ENCODE results near the gene PIP5K1B. TPM values are rescaled to one million over a fixed set of nuclear protein-coding genes. Genes with fewer than 3 reads are reported as not detected.

Gene PIP5K1B
- total RNA-seq, 2 donors from 2014 or later, result 2.6 to 2.7 TPM

DNA sequence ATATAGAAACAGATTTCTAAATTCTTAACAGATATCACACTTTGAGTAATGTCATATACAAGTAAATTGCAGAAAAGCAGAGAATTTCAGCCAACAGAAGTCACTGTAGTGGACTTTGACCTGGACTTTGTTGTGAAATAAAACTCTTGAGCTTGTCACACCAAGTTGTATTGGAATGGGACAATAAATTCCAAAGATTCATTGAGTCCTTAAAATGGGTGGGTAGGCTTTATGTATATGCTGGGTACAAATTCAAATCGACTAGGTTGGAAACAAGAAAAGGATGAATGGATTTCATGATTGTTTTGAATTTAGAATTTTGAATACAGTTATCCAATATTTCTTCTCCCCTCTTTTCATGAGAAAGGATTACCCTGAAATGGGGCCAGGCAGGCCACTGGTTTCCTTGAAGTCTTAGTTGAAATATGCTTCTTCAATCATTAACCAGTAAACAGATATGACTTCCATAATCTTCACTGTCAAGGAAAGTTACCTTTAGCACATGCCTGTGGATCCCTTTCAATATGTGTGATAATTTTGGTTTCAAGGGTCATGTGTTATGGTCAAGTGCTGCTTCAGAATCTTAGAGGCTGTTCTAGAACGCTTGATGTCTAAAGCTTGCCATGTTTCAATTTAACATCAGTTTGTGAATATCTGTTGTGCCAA lies 25.7 kb downstream of the PIP5K1B start:
- no peak for DNase-seq (ENCODE audit: low spot score)
- intact Hi-C loops (cut with DNase I), result no loop called here

DNA sequence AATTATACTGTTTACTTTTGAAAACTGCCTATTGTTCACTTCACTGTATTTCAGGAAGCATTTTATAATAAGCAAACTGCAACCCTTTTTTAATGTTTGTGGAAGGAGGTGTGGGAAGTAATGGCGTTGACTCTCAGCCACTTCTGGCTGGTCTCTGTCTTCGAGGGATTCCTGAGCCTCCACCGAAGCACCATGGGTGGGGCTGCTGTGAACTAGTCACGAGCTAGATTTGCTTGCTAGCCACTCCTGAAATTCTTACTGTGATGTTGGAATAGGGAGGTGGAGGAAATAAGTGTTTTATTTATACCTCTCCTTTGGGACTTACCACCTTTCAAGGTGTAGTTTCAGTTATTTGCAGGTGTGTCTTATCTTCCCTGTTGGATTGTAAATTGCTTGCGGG lies 26.8 kb downstream of the PIP5K1B start:
- intact Hi-C loops (cut with DNase I), result no loop called here
- DNase-seq (ENCODE audit: low spot score), result no peak

- intact Hi-C loops (cut with DNase I), result no loop called here
- no peak for DNase-seq (ENCODE audit: low spot score)
These were observed 27.5 kb downstream of the PIP5K1B start for GRCh38 chr9:68732405-68733020.

DNA sequence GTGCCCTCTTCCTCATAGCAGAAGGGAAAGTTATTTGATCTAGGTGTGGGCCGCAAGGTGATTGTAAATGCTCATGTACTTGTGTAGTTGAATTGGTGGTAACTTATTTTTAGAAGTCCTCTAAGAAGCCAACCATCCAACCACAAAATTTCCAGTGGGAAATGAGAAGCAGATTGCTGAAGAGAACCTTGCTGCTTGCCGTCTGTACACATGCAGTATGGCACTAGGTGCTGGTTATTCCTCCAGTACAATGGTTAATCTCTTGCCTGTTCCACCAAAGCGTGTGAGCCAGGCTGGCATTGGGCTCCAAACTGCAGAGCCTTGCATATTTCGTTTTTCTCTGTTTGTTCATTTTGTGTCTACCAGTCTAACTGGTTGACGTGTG lies 28.0 kb downstream of the PIP5K1B start:
- no peak for DNase-seq (ENCODE audit: low spot score)
- intact Hi-C loops (cut with DNase I), result no loop called here

GRCh38 chr9:68738358-68738757 lies 33.3 kb downstream of the PIP5K1B start:
- DNase-seq (ENCODE audit: low spot score), result no peak
- intact Hi-C loops (cut with DNase I), result no loop called here

DNA sequence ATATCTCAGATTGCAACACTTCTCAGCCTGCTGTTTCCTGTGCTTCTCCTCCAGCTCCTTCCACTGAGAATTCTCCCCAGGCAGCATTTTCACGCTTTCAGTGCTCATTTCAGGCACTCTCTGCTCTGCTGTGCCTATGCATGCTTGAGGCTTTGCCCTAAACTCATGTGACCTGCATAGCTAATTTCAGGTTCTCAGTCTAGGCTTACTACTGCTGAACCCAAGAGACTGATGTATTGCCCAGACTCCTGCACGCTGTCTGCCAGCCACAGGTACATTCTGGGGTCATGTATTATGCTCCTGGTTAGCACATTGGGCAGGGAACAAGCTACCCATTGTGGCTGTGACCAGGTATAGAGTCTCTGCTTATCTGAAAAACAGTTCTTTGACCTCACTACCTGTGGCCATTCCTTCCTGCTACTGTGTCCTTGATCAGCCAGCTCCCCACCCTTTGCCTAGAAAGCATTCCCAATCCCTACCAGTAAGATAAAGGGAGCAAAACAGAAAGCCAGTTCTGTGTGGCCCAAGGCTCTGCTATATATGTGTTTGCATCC lies 34.7 kb downstream of the PIP5K1B start:
- intact Hi-C loops (cut with DNase I), result no loop called here
- DNase-seq (ENCODE audit: low spot score), result no peak

- no peak for DNase-seq (ENCODE audit: low spot score)
- intact Hi-C loops (cut with DNase I), result no loop called here
These were observed 35.5 kb downstream of the PIP5K1B start for GRCh38 chr9:68740561-68740960.

DNA sequence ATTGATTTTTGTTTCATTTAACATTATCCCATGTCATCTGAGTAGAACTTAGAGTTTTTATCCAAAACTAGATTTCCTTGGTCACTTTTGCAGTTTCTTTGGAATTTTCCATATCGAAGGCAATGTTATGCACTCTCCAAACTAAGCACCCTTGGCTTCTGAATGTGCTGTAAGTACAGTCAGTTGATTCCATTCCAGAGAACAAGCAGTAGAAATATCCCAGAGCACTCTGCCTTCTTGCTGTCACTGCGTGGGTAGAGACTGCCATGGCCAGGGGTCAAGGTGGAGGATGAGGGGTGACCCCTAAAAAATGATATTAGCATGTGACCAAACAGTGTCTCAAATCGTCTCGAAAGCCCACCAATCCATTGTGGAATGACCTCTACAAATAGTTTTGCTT lies 36.2 kb downstream of the PIP5K1B start:
- intact Hi-C loops (cut with DNase I), result no loop called here
- DNase-seq (ENCODE audit: low spot score), result no peak

- DNase-seq (ENCODE audit: low spot score), result no peak
- intact Hi-C loops (cut with DNase I), result no loop called here
These were observed 36.8 kb downstream of the PIP5K1B start for GRCh38 chr9:68741704-68742332.

DNA sequence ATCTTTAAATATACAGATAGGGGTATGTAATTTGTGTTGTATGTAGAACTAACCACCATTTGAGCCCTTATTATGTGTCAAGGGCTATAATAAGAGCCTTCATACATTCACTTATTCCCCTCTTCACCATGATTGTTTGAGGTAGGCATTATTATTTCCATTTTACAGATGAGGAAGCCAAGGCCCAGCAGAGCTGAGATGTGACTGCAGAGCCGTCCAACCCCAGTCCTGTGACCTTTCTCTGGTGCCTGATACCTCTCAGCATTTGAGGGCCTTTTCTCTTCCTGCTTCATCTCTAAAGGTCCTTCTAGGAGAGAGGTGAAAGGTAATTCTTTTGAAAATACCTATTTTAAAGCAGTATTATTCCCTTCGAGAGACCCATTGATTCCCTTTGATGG lies 37.3 kb downstream of the PIP5K1B start:
- intact Hi-C loops (cut with DNase I), result no loop called here

GRCh38 chr9:68744426-68744825 lies 39.4 kb downstream of the PIP5K1B start:
- no peak for DNase-seq (ENCODE audit: low spot score)
- intact Hi-C loops (cut with DNase I), result no loop called here

More for the DNA sequence above, 37.3 kb downstream of the PIP5K1B start:
- DNase-seq (ENCODE audit: low spot score), result no peak

GRCh38 chr9:68746525-68746924 lies 41.5 kb downstream of the PIP5K1B start:
- intact Hi-C loops (cut with DNase I), result no loop called here

DNA sequence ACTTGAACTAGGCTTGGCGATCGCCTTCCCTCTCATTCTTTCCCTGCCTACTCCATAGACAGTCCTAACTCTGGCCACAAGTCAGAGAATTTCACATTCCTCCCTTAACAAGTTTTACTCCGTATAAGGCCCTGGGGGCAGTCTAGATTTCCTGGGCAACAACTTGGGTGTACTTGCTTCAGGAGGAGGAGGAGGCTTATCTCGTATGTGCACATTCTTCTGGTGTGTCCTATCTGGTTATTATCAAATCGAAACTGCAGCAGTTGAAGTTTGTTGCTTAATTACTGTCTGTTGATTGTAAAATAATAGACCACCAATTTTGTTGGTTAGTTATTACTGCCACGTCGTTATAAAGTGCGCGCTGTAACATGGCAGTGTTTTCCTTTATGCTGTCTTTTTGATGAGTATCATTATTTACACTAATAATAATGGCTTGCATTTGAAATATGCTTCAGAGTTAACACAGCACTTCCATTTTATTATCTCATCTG lies 42.0 kb downstream of the PIP5K1B start:
- intact Hi-C loops (cut with DNase I), result no loop called here
- DNase-seq (ENCODE audit: low spot score), result no peak

More at GRCh38 chr9:68746525-68746924, 41.5 kb downstream of the PIP5K1B start:
- DNase-seq (ENCODE audit: low spot score), result no peak

GRCh38 chr9:68749135-68749534 lies 44.1 kb downstream of the PIP5K1B start:
- DNase-seq (ENCODE audit: low spot score), result no peak
- intact Hi-C loops (cut with DNase I), result no loop called here

DNA sequence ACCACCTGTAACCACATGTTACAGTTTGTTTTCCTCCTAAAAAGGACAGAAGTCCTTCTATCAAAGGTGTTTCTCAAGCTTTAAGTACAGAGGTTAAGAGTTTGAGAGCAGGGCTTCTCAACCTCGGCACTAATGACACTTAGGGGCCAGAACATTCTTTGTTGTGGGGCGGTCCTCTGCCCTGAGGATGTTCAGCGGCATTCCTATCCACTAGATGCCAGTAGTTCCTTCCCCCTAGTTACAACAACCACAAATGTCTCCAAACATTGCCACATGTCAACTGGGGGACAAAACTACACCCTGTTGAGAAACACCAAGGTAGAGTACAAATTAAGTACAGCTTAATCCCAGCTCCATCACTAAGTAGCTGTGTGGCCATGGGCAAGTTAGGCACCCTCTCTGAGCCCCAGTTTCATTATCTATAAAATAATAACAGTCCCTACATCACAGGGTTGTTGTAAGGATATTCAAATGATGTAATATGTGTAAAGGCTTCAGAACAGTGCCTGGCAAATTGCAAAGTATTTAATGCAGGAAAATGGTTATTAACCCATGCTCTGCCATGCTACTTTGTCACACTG lies 44.6 kb downstream of the PIP5K1B start:
- DNase-seq (ENCODE audit: low spot score), result no peak
- intact Hi-C loops (cut with DNase I), result no loop called here

DNA sequence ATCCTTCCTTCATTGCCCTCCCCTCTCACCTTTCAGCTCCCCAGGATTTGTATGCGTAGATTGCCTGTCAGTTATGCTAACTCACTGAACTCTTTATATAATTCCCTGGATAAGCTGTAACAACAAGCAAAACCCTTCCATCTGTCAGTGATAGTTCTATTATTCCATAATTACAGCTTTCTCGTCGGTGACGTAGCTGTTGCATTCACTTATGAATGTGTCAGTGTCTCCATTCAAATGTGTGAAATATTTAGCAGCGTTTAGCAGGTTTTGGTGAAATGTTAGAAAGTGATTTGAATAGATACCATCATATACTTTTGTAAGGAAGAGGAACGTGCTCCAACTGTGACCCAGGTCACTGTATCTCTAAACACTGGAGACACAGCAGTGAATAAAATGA lies 45.2 kb downstream of the PIP5K1B start:
- DNase-seq (ENCODE audit: low spot score), result no peak
- intact Hi-C loops (cut with DNase I), result no loop called here

- intact Hi-C loops (cut with DNase I), result no loop called here
- no peak for DNase-seq (ENCODE audit: low spot score)
These were observed 45.7 kb downstream of the PIP5K1B start for GRCh38 chr9:68750786-68751185.

- intact Hi-C loops (cut with DNase I), result no loop called here
- no peak for DNase-seq (ENCODE audit: low spot score)
These were observed 46.5 kb downstream of the PIP5K1B start for GRCh38 chr9:68751556-68751955.

GRCh38 chr9:68755051-68755450 lies 50.0 kb downstream of the PIP5K1B start:
- DNase-seq (ENCODE audit: low spot score), result no peak
- intact Hi-C loops (cut with DNase I), result no loop called here

- intact Hi-C loops (cut with DNase I), result no loop called here
- no peak for DNase-seq (ENCODE audit: low spot score)
These were observed 50.7 kb downstream of the PIP5K1B start for GRCh38 chr9:68755752-68756151.
